Measurements from ENCODE around the gene DNAH10. TPM values are rescaled to one million over a fixed set of nuclear protein-coding genes. Genes with fewer than 3 reads are reported as not detected.

DNAH10 gene
- total RNA-seq, 4 donors from 2014 or later, result 0.18 to 0.65 TPM; not detected in 2

DNA sequence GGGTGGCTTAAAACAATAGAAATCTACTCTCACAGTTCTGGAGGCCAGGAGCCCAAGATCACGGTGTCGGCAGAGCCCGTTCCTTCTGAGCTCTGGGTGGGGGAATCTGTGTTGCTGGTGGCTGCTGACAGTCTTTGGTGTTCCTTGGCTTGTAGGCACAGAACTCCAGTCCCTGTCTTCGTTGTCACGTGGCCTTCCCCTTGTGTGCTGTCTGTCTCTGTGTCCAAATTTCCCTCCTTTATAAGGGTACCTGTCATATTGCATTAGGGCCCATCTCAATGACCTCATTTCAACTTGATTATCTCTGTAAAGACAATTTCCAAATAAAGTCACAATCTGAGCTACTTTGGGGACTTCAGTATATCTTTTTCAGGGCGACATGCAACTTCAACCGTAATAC is 128.9 kb downstream of the DNAH10 start:
- H3K36me3 ChIP-seq, result no peaks in the 10 kb centered on the region
- TF ChIP-seq, protein P1, sequence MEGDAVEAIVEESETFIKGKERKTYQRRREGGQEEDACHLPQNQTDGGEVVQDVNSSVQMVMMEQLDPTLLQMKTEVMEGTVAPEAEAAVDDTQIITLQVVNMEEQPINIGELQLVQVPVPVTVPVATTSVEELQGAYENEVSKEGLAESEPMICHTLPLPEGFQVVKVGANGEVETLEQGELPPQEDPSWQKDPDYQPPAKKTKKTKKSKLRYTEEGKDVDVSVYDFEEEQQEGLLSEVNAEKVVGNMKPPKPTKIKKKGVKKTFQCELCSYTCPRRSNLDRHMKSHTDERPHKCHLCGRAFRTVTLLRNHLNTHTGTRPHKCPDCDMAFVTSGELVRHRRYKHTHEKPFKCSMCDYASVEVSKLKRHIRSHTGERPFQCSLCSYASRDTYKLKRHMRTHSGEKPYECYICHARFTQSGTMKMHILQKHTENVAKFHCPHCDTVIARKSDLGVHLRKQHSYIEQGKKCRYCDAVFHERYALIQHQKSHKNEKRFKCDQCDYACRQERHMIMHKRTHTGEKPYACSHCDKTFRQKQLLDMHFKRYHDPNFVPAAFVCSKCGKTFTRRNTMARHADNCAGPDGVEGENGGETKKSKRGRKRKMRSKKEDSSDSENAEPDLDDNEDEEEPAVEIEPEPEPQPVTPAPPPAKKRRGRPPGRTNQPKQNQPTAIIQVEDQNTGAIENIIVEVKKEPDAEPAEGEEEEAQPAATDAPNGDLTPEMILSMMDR (IDR thresholded peaks at IDR 0.05 in 4 of 5, conservative IDR thresholded peaks at IDR 0.05 in 1 of 5), result no peak
- TF ChIP-seq POLR2A (IDR thresholded peaks at IDR 0.05), result no peak
- intact Hi-C loops (cut with DNase I; ENCODE audit: low total_unique reads) (no loop called here), in situ Hi-C loops (cut with MboI; ENCODE audit: low sequenced_read_pairs in 4 of 4) (no loop called here)
- no peak overlapping the region for H3K4me3 ChIP-seq
- H3K9me3 ChIP-seq, result no peaks in the 10 kb centered on the region
- H3K4me1 ChIP-seq, result no peaks in the 10 kb centered on the region
- DNase-seq, result no peak
- H3K27ac ChIP-seq, result no peak overlapping the region
- H3K27me3 ChIP-seq, result peaks cover 0 to 14% (median 7%) of the 10 kb centered on the region in 3 donors
- no peak for ATAC-seq

DNA sequence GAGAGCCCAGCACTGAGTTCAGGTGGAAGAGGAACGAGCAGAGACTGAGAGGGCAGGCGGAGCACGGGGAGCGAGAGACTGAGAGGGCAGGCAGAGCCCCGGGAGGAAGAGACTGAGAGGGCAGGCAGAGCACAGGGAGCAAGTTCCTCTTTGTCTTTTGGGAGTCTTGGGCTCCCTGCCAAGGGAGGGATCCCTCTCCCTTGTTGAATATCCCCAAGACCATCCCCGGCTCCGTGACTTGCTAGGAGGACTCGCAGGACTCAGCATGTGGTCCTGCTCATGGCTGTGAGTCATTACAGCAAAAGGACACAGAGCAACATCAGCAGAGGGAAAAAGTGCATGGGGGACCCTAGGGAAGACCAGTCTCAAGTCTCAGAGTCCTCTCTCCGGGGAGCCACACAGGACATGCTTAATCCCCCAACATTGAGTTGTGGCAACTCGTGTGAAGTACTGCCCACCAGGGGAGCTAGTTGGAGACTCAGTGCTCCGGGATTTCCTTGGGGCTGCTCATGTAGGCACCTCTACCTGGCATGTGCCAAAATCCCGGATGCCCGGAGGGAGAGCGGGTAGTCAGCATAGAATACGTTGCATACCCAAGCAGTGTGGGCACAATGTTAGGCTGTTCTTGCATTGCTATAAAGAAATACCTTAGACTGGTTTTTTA is 129.5 kb downstream of the DNAH10 start:
- TF ChIP-seq, protein P1 (IDR thresholded peaks at IDR 0.05 in 4 of 5, conservative IDR thresholded peaks at IDR 0.05 in 1 of 5), result no peak
- H3K9me3 ChIP-seq, result no peaks in the 10 kb centered on the region
- H3K36me3 ChIP-seq, result no peaks in the 10 kb centered on the region
- intact Hi-C loops (cut with DNase I; ENCODE audit: low total_unique reads), result no loop called here
- DNase-seq (no peak), ATAC-seq (no peak)
- H3K27ac ChIP-seq, result no peak overlapping the region
- no peak overlapping the region for H3K4me3 ChIP-seq
- in situ Hi-C loops (cut with MboI; ENCODE audit: low sequenced_read_pairs in 4 of 4), result no loop called here
- peaks cover 0 to 14% (median 7%) of the 10 kb centered on the region in 3 donors for H3K27me3 ChIP-seq
- no peaks in the 10 kb centered on the region for H3K4me1 ChIP-seq

DNA sequence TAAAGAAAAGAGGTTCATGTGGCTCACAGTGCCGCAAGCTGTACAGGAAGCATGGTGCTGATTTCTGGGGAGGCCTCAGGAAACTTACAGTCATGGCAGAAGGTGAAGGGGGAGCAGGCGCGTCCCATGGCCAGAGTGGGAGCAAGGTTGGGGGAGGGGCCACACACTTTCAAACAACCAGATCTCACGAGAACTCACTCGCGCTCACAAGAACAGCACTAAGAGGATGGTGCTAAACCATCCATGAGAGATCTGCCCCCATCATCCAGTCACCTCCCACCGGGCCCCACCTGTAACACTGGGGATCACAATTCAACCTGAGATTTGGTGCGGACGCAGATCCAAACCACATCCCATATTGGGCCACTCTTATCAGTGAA is 130.1 kb downstream of the DNAH10 start:
- no peak for ATAC-seq
- Histone ChIP-seq H3K4me3 (no peak overlapping the region), H3K9me3 (no peaks in the 10 kb centered on the region), H3K27ac (no peak overlapping the region), H3K36me3 (no peaks in the 10 kb centered on the region), H3K4me1 (no peaks in the 10 kb centered on the region), H3K27me3 (peaks cover 0 to 14% (median 7%) of the 10 kb centered on the region in 3 donors)
- in situ Hi-C loops (cut with MboI; ENCODE audit: low sequenced_read_pairs in 4 of 4) (no loop called here), intact Hi-C loops (cut with DNase I; ENCODE audit: low total_unique reads) (no loop called here)
- no peak for DNase-seq
- TF ChIP-seq, protein P1 (IDR thresholded peaks at IDR 0.05 in 4 of 5, conservative IDR thresholded peaks at IDR 0.05 in 1 of 5), result no peak
- TF ChIP-seq POLR2A (IDR thresholded peaks at IDR 0.05), result no peak

DNA sequence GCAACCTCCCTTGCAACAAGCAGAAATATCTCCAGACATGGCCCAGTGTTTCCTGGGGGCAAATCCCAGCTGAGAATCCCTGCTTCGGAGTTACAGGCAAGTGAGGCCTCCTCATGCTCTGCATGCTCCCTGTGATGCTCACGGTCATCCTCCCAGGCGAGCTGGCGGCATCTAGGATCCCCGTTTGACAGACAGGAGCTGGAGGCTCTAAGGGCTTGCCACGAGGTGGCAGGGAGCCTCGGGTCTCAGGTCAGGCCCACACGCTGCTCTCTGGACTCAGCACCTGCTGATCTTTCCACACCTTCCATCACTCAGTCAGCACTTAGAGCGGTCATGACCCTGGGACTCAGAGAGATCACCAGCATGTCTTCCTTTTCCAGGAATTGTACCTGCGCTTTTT is 130.8 kb downstream of the DNAH10 start:
- in situ Hi-C loops (cut with MboI; ENCODE audit: low sequenced_read_pairs in 4 of 4) (no loop called here), intact Hi-C loops (cut with DNase I; ENCODE audit: low total_unique reads) (no loop called here)
- Histone ChIP-seq H3K36me3 (no peaks in the 10 kb centered on the region), H3K4me1 (no peaks in the 10 kb centered on the region), H3K4me3 (no peak overlapping the region), H3K9me3 (no peaks in the 10 kb centered on the region), H3K27ac (no peak overlapping the region), H3K27me3 (peaks cover 0 to 13% (median 9%) of the 10 kb centered on the region in 3 donors)
- no peak for DNase-seq
- no peak for ATAC-seq
- TF ChIP-seq, protein P1 (IDR thresholded peaks at IDR 0.05 in 4 of 5, conservative IDR thresholded peaks at IDR 0.05 in 1 of 5), result no peak
- no peak for TF ChIP-seq POLR2A (IDR thresholded peaks at IDR 0.05)

DNA sequence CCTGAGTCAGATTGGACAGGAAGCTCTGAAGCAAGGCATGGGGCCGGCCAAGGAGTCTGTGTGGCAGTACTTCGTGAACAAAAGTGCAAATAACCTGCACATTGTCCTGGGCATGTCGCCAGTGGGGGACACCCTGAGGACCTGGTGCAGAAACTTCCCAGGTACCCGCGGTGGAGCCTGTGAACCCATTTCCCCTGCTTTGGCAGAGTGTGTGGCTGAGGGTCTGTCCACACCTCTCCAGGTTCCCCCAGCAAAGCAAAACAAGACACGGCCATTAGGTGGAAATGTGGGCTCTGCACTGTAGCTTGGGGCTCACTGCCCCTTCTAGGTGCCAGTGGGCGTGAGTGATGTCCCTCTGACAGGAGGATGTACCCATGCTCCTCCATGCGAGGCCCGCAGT is 131.2 kb downstream of the DNAH10 start:
- TF ChIP-seq POLR2A (IDR thresholded peaks at IDR 0.05), result no peak
- TF ChIP-seq, protein P1 (IDR thresholded peaks at IDR 0.05 in 4 of 5, conservative IDR thresholded peaks at IDR 0.05 in 1 of 5), result no peak
- intact Hi-C loops (cut with DNase I; ENCODE audit: low total_unique reads), result no loop called here
- DNase-seq, result no peak
- ATAC-seq, result no peak
- H3K27ac ChIP-seq, result no peak overlapping the region
- H3K4me1 ChIP-seq, result no peaks in the 10 kb centered on the region
- peaks cover 0 to 13% (median 7%) of the 10 kb centered on the region in 3 donors for H3K27me3 ChIP-seq
- no peaks in the 10 kb centered on the region for H3K36me3 ChIP-seq
- H3K4me3 ChIP-seq, result no peak overlapping the region
- H3K9me3 ChIP-seq, result no peaks in the 10 kb centered on the region
- in situ Hi-C loops (cut with MboI; ENCODE audit: low sequenced_read_pairs in 4 of 4), result no loop called here
